GM11168 (cell line): ENCODE results near the gene WNT7B.

ENCODE experiments used
- in situ Hi-C: fragments of 300-500 bp; cut with MboI; formaldehyde crosslinking; loops from one replicate; pipeline ENCODE4 v1.12.0; 2022; ENCODE audit warnings: low sequenced_read_pairs; ENCODE audit not compliant: unreplicated experiment

Gene WNT7B

GRCh38 chr22:45997777-45998637 is 21.0 kb upstream of the WNT7B start:
- in situ Hi-C loops = no loop called here

- in situ Hi-C loops = no loop called here
Observed at GRCh38 chr22:45997077-45997776, 20.3 kb upstream of the WNT7B start.

GRCh38 chr22:45996241-45997076 is 19.5 kb upstream of the WNT7B start:
- in situ Hi-C loops = no loop called here

- in situ Hi-C loops = no loop called here
Observed at GRCh38 chr22:45995405-45996101, 18.6 kb upstream of the WNT7B start.

- in situ Hi-C loops = no loop called here
Observed at GRCh38 chr22:45994491-45995404, 17.8 kb upstream of the WNT7B start.

- in situ Hi-C loops = no loop called here
Observed at GRCh38 chr22:45993841-45994240, 16.9 kb upstream of the WNT7B start.

GRCh38 chr22:45993143-45993692 is 16.3 kb upstream of the WNT7B start:
- in situ Hi-C loops = no loop called here

GRCh38 chr22:45992737-45993136 is 15.8 kb upstream of the WNT7B start:
- in situ Hi-C loops = no loop called here

GRCh38 chr22:45991098-45991497 is 14.1 kb upstream of the WNT7B start:
- in situ Hi-C loops = no loop called here

GRCh38 chr22:45987136-45987861 is 10.3 kb upstream of the WNT7B start:
- in situ Hi-C loops = loop anchor here (10.0 kb wide), 1 partner anchor 412 kb away; no protein-coding TSS in a partner anchor

GRCh38 chr22:45984316-45984916 is 7.5 kb upstream of the WNT7B start:
- in situ Hi-C loops = loop anchor here (5.0 to 10.0 kb wide), 2 partner anchors 327 to 410 kb away; no protein-coding TSS in a partner anchor

GRCh38 chr22:45983797-45984196 is 6.8 kb upstream of the WNT7B start:
- in situ Hi-C loops = loop anchor here (5.0 to 10.0 kb wide), 2 partner anchors 326 to 409 kb away; no protein-coding TSS in a partner anchor

- in situ Hi-C loops = loop anchor here (5.0 to 10.0 kb wide), 2 partner anchors 323 to 406 kb away; no protein-coding TSS in a partner anchor
Observed at GRCh38 chr22:45980761-45981160, 3.8 kb upstream of the WNT7B start.

- in situ Hi-C loops = loop anchor here (5.0 to 10.0 kb wide), 2 partner anchors 323 to 405 kb away; no protein-coding TSS in a partner anchor
Observed at GRCh38 chr22:45980268-45980570, 3.3 kb upstream of the WNT7B start.

- in situ Hi-C loops = no loop called here
Observed at GRCh38 chr22:45978275-45978713, 1.3 kb upstream of the WNT7B start.

GRCh38 chr22:45977551-45978274 is 751 bp upstream of the WNT7B start:
- in situ Hi-C loops = no loop called here
